HEK293T (cell line): ENCODE results near the gene HOXC5.

ENCODE experiments used
- ARNT ChIP-seq: fragments of 450-650 bp; IDR thresholded peaks from 2 replicates; pipeline ENCODE4 v1.6.1; 2017; ENCODE audit warnings: mild to moderate bottlenecking
- FOXM1 ChIP-seq: fragments of 450-650 bp; IDR thresholded peaks from 2 replicates; pipeline ENCODE4 v1.6.1; 2017; ENCODE audit warnings: mild to moderate bottlenecking, borderline replicate concordance
- NFRKB ChIP-seq: fragments of 450-650 bp; IDR thresholded peaks from 2 replicates; pipeline ENCODE4 v1.6.1; 2016; ENCODE audit warnings: mild to moderate bottlenecking, moderate library complexity
- SP1 ChIP-seq: fragments of 450-650 bp; IDR thresholded peaks from 2 replicates; pipeline ENCODE4 v1.6.1; 2017
- SUZ12 ChIP-seq: fragments of 450-650 bp; IDR thresholded peaks from 2 replicates; pipeline ENCODE4 v1.6.1; 2016; ENCODE audit warnings: mild to moderate bottlenecking
- TARDBP ChIP-seq: fragments of 450-650 bp; IDR thresholded peaks from 2 replicates; pipeline ENCODE4 v1.6.1; 2016

DNA sequence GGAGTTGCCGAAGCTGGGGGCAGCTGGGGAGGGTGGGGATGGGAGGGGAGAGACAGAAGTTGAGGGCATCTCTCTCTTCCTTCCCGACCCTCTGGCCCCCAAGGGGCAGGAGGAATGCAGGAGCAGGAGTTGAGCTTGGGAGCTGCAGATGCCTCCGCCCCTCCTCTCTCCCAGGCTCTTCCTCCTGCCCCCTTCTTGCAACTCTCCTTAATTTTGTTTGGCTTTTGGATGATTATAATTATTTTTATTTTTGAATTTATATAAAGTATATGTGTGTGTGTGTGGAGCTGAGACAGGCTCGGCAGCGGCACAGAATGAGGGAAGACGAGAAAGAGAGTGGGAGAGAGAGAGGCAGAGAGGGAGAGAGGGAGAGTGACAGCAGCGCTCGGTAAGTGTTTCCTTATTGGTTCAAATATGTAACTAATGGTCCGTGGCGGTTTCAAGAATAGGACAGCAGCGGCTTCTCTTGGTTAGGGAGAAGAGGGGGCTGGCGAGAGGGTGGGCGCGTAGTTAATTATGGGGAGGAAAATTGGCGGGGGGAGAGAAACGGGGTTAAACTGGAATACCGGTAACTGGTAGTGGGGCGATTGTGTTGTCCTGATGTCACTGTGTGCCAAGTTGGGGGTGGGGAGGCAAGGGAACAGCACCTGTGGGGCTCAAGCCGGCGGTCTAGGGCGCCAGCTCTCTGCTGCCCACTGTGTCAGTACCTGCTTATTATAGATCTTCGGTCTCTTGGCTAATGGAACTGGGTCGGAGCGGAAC is 15.6 kb upstream of the HOXC5 start:
- TF ChIP-seq TARDBP (no peak), ARNT (no peak), NFRKB (no peak), FOXM1 (no peak), SUZ12 (no peak), SP1 (no peak)
